Inflammatory macrophage treated with lipopolysaccharide for 1 hour (primary cell): ENCODE measurements around the gene NRXN3.
"Not testable (repeated sequence)": the region's sequence is repeated elsewhere in the genome, so short reads cannot be mapped to it uniquely, and the experiment has no call there.

Experiments
- DNase-seq, 2 donors: peaks; one replicate each; pipeline ENCODE4 v3.0.0-alpha.2; 2020 to 2022

NRXN3 gene

GRCh38 chr14:78968265-78968664 is 798.1 kb downstream of the NRXN3 start:
- no peak for DNase-seq

- no peak for DNase-seq
These were observed 800.5 kb downstream of the NRXN3 start for GRCh38 chr14:78970677-78971076.

GRCh38 chr14:78972440-78972839 is 802.3 kb downstream of the NRXN3 start:
- DNase-seq: no peak

- DNase-seq: no peak
These were observed 804.5 kb downstream of the NRXN3 start for GRCh38 chr14:78974691-78975090.

- no peak for DNase-seq
These were observed 805.6 kb downstream of the NRXN3 start for GRCh38 chr14:78975734-78976133.

GRCh38 chr14:78978896-78979295 is 808.7 kb downstream of the NRXN3 start:
- no peak for DNase-seq

GRCh38 chr14:78982551-78982950 is 812.4 kb downstream of the NRXN3 start:
- no peak for DNase-seq

GRCh38 chr14:78983126-78983525 is 813.0 kb downstream of the NRXN3 start:
- DNase-seq: no peak

GRCh38 chr14:78985668-78986381 is 815.7 kb downstream of the NRXN3 start:
- no peak for DNase-seq

- no peak for DNase-seq
These were observed 816.8 kb downstream of the NRXN3 start for GRCh38 chr14:78986989-78987388.

GRCh38 chr14:78989221-78989620 is 819.0 kb downstream of the NRXN3 start:
- DNase-seq: no peak

GRCh38 chr14:78992867-78993266 is 822.7 kb downstream of the NRXN3 start:
- DNase-seq: no peak

- DNase-seq: no peak
These were observed 827.6 kb downstream of the NRXN3 start for GRCh38 chr14:78997811-78998210.

GRCh38 chr14:79009286-79009685 is 839.1 kb downstream of the NRXN3 start:
- no peak for DNase-seq

- DNase-seq: peak; percentile 40 to 42
These were observed 841.1 kb downstream of the NRXN3 start for GRCh38 chr14:79011091-79011919.

GRCh38 chr14:79011920-79012204 is 841.7 kb downstream of the NRXN3 start:
- no peak for DNase-seq

- DNase-seq: no peak
These were observed 846.8 kb downstream of the NRXN3 start for GRCh38 chr14:79016828-79017505.

- DNase-seq: no peak
These were observed 847.4 kb downstream of the NRXN3 start for GRCh38 chr14:79017561-79017960.

GRCh38 chr14:79018836-79019235 is 848.7 kb downstream of the NRXN3 start:
- no peak for DNase-seq

- not testable (repeated sequence) for DNase-seq
These were observed 849.7 kb downstream of the NRXN3 start for GRCh38 chr14:79019898-79020297.

- no peak for DNase-seq
These were observed 851.6 kb downstream of the NRXN3 start for GRCh38 chr14:79021766-79022165.

- DNase-seq: no peak
These were observed 857.0 kb downstream of the NRXN3 start for GRCh38 chr14:79027138-79027537.

- DNase-seq: peak; percentile 74 to 88
These were observed 858.1 kb downstream of the NRXN3 start for GRCh38 chr14:79028281-79028680.

GRCh38 chr14:79036441-79036840 is 866.3 kb downstream of the NRXN3 start:
- DNase-seq: peak; percentile 17 to 29
